Measurements from ENCODE around the gene ZYX.
"Not testable (repeated sequence)": the region's sequence is repeated elsewhere in the genome, so short reads cannot be mapped to it uniquely, and the experiment has no call there.

Gene ZYX

DNA sequence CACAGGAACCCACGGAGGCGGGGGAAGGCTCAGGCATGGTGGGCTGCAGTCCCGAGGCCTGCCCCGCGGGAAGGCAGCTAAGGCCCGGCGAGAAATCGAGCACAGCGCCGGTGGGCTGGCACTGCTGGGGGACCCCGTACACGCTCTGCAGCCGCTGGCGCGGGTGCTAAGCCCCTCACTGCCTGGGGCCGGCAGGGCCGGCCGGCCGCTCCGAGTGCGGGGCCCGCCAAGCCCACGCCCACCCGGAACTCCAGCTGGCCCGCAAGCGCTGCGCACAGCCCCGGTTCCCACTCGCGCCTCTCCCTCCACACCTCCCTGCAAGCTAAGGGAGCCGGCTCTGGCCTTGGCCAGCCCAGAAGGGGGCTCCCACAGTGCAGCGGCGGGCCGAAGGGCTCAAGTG lies 43.3 kb downstream of the ZYX start:
- DNase-seq (ENCODE audit: low spot score in 2 of 2); H3K27ac Mint-ChIP-seq; H3K4me1 Mint-ChIP-seq; ATAC-seq (ENCODE audit: low read depth); H3K9me3 Mint-ChIP-seq; H3K36me3 Mint-ChIP-seq; H3K27me3 Mint-ChIP-seq; H3K4me3 Mint-ChIP-seq: not testable (repeated sequence)

DNA sequence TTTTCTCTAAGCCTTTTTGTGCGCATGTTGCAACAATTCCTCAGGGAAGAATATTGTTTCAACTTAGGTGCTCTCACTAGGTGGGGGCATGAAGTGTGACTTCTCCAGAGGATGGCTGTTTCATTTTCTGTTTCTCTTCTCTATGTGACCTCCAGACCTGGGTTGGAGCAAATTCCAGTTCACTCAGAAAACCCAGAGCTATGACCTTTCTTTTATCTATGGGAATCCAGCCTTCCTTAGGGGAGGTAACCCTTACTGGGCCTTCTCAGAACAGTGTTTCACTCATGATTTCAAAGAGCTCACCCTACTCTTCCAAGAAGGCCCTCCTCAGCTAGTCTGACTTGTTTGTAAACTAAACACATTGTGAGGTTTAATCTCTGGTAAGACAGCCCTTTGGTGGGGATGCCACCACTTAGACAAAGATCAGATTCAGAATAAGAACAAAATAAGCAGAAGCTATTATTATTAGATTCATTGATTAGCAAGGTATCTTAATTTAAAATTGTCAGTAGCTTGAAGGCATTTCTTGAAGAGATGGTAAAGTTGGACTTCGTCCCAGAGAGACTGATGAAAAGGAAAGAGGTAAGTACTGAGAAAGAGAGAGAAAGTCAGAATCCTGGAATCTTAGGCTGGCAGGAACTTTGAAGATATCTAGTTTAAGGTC lies 45.5 kb downstream of the ZYX start:
- H3K36me3 Mint-ChIP-seq: no peaks in the 10 kb centered on the region
- no peak overlapping the region for H3K4me3 Mint-ChIP-seq
- ATAC-seq (ENCODE audit: low read depth) (no peak), DNase-seq (ENCODE audit: low spot score in 2 of 2) (no peak)
- no peak overlapping the region for H3K27ac Mint-ChIP-seq
- no peaks in the 10 kb centered on the region for H3K9me3 Mint-ChIP-seq
- H3K4me1 Mint-ChIP-seq: peaks cover 3% of the 10 kb centered on the region
- peaks cover 4% of the 10 kb centered on the region for H3K27me3 Mint-ChIP-seq

DNA sequence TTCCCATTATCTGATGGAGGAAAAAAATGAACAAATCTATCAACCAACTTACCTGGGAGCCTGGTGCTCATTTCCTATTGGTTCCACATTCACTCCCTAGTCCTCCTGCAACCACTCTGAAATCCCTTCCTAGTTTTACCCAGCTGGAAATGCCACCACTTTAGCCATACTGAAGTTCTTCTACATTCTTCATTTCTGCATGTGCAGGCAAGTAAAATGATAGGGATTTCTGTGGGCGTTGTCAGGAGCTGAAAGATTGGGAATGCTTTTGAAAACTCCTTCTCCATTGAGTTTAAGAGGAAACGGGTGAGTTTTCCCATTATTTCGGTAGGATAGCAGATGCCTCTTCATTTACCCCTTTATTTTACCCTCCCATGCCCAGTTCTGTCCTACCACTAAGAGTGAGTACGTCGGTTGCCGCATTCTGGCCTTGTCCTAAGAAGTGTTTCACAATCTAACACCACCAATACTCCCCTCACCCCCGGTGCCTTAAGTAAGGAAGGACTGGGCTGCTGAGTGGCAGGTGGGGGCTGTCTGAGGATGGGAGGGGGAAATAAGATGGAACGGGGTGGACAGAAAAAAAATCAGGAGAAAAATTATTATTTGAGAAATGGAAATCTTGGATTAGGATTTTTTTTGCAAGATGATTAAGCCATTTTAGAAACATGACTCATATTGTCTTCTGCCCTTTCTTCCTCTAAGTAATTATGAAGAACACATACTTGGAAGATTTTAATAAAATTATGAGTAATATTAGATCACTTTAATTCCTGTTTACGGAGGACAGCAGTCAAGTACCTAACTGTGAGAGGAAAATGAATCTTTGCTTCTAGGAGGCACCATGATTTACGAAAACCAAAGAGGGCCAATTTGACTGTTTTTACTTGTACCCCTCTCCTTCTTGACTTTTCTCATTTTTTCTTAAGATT lies 48.9 kb downstream of the ZYX start:
- Mint-ChIP-seq H3K27me3 (peaks cover 6% of the 10 kb centered on the region), H3K4me3 (no peak overlapping the region), H3K36me3 (no peaks in the 10 kb centered on the region), H3K27ac (no peak overlapping the region), H3K9me3 (no peaks in the 10 kb centered on the region), H3K4me1 (peaks cover 3% of the 10 kb centered on the region)
- ATAC-seq (ENCODE audit: low read depth) (no peak), DNase-seq (ENCODE audit: low spot score in 2 of 2) (no peak)

DNA sequence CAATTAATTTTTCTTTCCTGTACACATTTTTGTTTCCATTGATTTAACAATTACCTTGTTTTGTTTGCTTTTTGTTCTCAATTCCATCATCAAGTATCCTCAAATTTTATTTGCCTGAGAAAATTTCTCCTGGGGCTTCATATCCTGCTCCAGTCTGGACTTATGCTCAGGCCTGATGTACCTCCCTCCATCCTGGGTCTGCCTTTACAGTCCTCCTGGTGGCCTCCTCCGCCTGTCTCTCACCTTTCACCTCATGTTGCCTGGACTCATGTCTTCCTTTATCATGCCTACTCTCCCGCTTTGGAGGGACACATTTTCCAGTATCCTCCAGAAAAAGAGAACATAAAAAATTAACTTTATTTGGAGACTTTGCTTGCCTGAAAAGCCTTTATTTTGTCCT lies 50.0 kb downstream of the ZYX start:
- peaks cover 3% of the 10 kb centered on the region for H3K4me1 Mint-ChIP-seq
- no peak overlapping the region for H3K27ac Mint-ChIP-seq
- DNase-seq (ENCODE audit: low spot score in 2 of 2) (no peak), ATAC-seq (ENCODE audit: low read depth) (no peak)
- peaks cover 10% of the 10 kb centered on the region for H3K27me3 Mint-ChIP-seq
- H3K36me3 Mint-ChIP-seq: no peaks in the 10 kb centered on the region
- H3K9me3 Mint-ChIP-seq: no peaks in the 10 kb centered on the region
- H3K4me3 Mint-ChIP-seq: no peak overlapping the region

DNA sequence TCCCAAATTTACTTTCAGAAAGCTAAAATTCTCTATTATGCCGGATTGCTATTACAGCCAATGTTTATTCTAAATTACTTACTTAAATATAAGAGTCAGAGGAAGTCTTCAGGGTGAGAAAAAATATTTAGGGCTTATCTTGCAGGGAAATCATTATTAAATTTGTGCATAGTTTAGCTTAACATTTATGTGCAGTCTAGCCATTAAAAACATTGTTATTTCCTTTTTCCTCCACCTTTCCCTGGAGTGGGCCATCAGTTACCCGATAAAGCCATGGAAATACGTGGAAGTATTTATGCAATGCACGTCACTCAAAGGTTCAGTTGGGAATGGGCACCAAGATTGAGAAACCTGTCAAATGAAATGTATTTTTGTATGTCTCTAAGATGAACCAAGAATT lies 52.6 kb downstream of the ZYX start:
- H3K9me3 Mint-ChIP-seq: no peaks in the 10 kb centered on the region
- ATAC-seq (ENCODE audit: low read depth) (no peak), DNase-seq (ENCODE audit: low spot score in 2 of 2) (no peak)
- H3K27ac Mint-ChIP-seq: no peak overlapping the region
- H3K4me3 Mint-ChIP-seq: no peak overlapping the region
- no peaks in the 10 kb centered on the region for H3K36me3 Mint-ChIP-seq
- H3K4me1 Mint-ChIP-seq: peaks cover 12% of the 10 kb centered on the region
- peaks cover 14% of the 10 kb centered on the region for H3K27me3 Mint-ChIP-seq

DNA sequence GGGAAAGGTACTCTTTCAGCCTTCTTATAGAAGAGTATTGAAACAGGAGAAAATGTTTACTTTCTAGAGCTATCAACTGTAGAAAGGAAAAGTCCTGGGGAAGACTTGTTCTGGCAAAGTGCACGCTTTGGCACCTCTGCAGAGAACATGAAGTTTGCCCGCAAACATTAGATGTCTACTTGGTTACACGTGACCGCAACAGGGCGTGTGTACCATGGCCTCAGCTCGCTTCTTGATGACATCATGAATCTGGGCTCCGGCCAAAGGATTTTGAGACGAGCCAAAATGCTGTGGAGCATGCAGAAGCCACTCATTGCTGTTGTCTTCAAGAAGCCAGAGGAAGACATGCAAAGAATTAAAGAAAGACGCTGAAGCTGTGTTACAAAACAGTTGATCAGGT lies 53.5 kb downstream of the ZYX start:
- Mint-ChIP-seq H3K4me3 (no peak overlapping the region), H3K27ac (no peak overlapping the region), H3K9me3 (no peaks in the 10 kb centered on the region), H3K4me1 (peaks cover 12% of the 10 kb centered on the region), H3K27me3 (peaks cover 14% of the 10 kb centered on the region), H3K36me3 (no peaks in the 10 kb centered on the region)
- no peak for DNase-seq (ENCODE audit: low spot score in 2 of 2)
- ATAC-seq (ENCODE audit: low read depth): no peak

DNA sequence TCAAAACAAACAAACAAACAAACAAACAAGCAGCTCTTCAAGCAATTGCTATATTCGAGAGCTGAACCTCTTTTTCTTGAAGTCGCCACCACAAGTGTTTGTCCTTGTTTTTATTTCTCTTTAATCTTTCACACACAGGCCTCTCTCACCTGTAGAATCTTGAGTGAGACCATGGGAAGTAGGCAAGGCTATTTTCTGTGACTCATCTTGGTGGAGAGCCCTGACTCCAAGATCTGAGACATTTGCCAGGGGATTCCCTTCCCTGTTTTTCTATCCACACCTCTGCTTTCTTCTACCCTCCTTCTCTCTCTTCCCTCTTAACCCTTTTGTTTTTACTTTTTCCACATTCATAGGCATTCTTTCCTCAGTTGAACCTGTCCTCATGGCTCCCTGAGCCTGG lies 54.1 kb downstream of the ZYX start:
- H3K4me3 Mint-ChIP-seq: no peak overlapping the region
- no peaks in the 10 kb centered on the region for H3K36me3 Mint-ChIP-seq
- no peak for ATAC-seq (ENCODE audit: low read depth)
- peaks cover 14% of the 10 kb centered on the region for H3K27me3 Mint-ChIP-seq
- H3K9me3 Mint-ChIP-seq: no peaks in the 10 kb centered on the region
- peaks cover 12% of the 10 kb centered on the region for H3K4me1 Mint-ChIP-seq
- H3K27ac Mint-ChIP-seq: no peak overlapping the region
- DNase-seq (ENCODE audit: low spot score in 2 of 2): no peak

DNA sequence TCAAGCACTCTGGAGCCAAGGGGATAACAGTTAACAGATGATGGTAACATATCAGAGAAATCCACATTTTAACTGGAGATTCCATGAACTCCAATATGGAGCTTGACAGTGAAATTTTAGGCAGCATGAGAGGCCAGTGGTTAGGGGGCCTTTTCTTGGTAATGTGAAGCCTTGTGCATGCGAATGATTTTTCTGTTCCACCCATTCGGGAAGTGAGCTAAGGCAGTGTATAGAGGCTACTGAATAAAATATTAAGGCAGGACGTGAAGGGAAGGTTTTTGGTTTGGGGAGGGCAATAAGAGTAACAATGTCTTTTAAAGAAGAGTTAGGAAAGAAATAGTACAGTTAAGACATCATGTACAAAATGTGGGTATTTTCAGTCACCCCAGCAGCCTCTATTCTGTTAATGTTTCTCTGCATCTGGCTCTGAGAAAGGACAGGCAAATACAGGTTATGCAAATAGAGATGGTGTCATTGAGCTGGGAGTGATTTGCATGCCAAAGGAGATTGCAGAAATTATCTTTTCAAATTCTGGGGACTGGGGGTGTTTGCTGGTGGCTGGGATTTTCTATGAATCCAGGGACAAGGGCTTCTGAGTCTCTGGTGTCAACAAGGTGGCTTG lies 55.3 kb downstream of the ZYX start:
- no peaks in the 10 kb centered on the region for H3K36me3 Mint-ChIP-seq
- DNase-seq (ENCODE audit: low spot score in 2 of 2): no peak
- no peaks in the 10 kb centered on the region for H3K9me3 Mint-ChIP-seq
- no peak overlapping the region for H3K4me3 Mint-ChIP-seq
- peak; percentile 32 for ATAC-seq (ENCODE audit: low read depth)
- peaks cover 14% of the 10 kb centered on the region for H3K27me3 Mint-ChIP-seq
- peaks cover 12% of the 10 kb centered on the region for H3K4me1 Mint-ChIP-seq
- no peak overlapping the region for H3K27ac Mint-ChIP-seq

DNA sequence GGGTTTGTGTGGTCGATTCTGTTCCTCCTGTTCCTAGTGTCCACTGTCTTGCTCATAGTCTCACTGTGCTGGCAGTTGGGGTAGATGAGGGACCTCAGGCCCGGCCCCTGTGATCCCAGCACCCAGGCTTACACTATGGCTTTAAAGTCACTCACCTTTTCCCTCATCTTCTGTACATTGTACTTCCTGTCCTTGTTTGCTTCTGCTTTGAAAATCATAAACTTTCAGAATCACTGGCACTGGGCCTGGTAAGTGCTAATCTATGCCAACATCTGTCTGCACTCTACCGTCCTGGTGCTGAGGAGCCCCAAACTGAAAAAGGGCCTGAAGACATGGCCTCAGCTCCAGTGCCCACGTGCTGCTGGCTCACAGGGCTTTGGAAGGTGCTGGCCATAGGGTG lies 56.4 kb downstream of the ZYX start:
- no peak for ATAC-seq (ENCODE audit: low read depth)
- H3K36me3 Mint-ChIP-seq: no peaks in the 10 kb centered on the region
- H3K4me3 Mint-ChIP-seq: no peak overlapping the region
- no peak overlapping the region for H3K27ac Mint-ChIP-seq
- peaks cover 13% of the 10 kb centered on the region for H3K27me3 Mint-ChIP-seq
- H3K9me3 Mint-ChIP-seq: no peaks in the 10 kb centered on the region
- H3K4me1 Mint-ChIP-seq: peaks cover 12% of the 10 kb centered on the region
- DNase-seq (ENCODE audit: low spot score in 2 of 2): no peak

DNA sequence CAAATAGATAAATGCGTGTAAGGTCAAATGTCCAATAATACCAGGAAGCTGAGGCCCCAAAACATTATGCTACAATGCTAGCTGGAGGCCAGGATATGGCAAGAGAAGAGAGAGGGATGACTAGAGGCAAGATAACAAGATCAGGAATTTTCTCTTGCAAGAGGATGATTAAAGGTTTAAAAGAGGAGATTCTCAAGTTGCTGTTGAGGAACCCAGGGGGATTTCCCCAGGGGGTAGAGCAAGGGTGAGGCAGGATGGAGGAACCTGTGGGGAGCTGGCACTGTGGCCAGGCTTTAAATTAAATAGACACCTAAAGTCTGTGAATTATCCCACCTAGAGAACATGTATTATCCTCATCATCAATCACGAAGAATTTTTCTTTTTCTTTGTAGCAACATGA lies 58.7 kb downstream of the ZYX start:
- Mint-ChIP-seq H3K27me3 (peaks cover 13% of the 10 kb centered on the region), H3K27ac (no peak overlapping the region), H3K4me3 (no peak overlapping the region), H3K9me3 (no peaks in the 10 kb centered on the region), H3K36me3 (no peaks in the 10 kb centered on the region), H3K4me1 (peaks cover 12% of the 10 kb centered on the region)
- no peak for ATAC-seq (ENCODE audit: low read depth)
- no peak for DNase-seq (ENCODE audit: low spot score in 2 of 2)

Data from memory B cell (primary cell).